Measurements from ENCODE around the gene SYNRG.

Gene SYNRG

DNA sequence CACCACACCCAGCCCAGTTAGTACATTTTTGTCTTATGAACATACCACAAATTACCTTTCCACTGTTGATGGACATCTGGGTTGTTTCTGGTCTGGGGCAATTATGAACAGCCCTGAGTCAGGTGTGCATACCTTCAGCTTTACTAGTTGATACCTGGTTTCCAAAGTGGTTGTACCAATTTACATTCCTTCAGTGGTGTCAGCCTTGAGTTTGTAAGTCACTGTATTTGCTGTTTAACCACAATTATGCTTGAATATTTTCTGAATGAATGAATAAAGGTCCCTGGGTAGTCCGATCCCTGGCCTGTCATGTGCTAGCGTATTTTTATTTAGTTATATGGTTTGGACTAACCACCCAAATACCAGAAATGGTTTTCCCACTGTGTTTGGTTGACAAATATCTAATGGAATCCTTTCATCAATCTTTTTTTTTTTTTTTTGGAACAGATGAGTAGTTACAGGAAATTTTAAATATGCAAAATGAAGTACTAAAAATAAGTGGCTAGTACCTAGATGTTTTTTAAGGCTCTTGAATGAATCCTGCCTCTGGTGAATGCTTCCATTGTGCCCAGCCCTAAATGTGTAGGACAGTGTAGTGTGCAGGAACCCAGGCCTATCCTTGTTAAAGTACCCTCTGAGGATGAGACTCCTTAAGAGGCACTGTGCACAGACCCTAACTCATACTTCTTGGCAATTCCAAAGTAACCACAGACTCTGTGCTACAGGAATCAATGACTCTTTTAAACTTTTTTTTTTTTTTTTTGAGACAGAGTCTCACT, 115.8 kb downstream of the SYNRG start:
- DNase-seq, result no peak

GRCh38 chr17:37492167-37492566, 117.1 kb downstream of the SYNRG start:
- DNase-seq, result no peak

DNA sequence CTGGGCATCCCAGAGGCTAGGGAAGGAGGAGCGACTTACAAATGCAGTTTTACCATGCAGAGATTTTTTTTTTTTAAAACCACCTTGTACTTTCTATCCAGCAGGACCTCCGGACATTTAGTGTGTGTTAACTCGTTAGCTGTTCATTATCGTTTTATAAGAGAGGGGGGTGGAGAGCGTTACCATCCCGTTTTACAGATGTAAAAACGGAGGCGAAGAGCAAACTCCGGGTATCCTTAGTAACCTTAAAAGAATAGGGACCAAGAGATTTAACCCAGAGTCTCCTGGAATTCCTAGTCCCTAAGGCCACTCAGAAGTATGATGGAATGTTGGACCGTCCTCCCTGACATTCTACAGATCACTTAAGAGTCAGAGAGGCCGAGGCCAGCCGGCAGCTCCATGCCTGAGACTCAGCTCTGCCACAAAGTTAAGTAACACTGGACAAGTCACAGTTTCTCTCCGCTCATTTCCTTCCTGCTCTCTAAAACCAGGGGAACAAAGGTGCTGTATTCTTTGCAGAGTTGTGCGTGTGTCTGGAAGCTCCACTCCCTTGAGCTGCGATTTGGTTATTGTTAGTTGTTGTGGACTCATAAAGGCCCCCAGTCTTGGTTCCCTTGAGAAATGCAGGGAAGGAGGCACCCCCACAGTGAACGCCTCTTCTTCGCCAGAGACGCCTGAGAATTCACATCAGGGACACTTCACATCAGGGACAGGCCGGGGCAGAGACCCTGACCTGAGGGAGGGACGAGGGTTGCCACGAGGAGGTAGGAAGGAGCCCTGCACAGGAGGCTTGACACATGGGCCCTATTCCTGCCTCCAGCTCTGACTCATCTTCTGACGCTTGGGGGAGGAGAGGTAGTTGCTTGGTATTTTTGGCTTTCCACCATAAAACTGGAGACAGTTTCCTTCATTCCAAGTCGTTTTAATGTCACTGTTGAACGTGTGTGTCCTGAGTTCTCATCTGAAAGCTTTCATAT, 118.3 kb downstream of the SYNRG start:
- peak; percentile 51 for DNase-seq

DNA sequence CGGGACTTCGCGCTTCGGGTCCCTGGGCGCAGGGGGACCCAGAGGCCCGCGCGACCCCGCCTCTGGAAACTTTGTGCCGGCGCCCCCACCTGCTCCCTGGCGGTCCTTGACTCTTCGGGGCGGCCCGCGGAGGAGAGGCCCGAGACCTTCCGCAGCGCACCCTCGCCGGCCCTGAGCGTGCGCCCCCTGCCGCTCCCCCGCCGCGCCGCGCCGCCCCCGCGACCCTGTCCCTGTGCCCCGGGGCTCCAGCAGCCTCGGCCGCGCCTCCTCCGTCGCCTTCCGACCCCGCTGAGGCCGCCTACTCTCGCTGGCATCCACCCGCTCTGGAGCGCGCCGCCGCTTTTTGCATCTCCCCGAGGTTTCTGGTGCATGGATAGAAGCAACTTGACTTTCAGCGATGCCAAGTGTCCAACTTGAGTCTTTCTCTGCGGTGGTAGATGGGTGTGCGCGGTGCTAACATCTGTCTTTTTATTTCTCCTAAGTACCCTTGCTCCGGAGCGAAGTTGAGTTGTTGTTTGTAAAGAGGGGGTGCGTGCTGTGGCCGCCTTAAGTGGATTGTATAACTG, 119.1 kb downstream of the SYNRG start:
- DNase-seq, result peak; percentile 81

DNA sequence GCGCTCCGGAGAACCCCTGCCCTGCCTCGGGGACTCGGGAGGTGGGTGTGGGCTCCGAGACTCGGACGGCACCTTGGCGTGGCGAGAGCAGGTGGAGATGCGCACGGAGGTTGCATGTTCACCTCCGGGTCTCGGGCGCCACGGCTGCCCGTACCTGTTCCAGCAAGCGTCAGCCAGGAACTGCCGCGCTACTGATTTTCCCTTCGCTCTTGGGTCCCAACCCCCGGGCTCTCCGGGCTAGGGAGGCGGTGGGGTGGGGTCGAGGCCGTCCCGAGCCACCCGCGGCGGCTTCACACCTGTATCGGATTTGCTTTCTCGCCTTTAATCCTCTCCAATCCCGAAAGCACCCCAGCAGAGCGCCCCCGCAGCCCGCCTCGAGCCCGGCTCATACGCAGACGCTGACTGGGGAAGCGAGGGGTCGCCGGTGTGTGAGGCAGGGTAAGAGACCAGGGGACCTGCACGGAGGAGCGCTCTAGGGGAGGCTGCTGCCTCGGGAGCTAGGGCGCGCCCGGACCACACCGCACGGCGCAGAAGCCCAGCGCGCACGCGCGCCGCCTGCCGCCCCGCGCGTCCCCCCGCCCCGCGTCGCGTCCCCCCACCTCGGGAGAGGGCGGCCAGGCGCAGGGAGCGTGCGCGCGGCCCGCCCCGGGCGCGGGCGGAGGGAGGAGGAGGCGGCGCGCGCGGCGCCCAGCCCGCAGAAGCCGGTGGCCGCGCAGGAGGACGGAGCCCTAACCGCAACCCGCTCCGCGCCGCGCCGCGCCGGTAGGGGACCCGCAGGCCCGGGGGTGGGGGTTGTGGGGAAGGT, 119.8 kb downstream of the SYNRG start, which contains the start of gene DUSP14:
Gene DUSP14 (plus strand): TSS at position 695 of the 805 bp plus-strand sequence. CDS start 22,382 bp downstream, outside the sequence.
- peak; percentile 89 for DNase-seq

DNA sequence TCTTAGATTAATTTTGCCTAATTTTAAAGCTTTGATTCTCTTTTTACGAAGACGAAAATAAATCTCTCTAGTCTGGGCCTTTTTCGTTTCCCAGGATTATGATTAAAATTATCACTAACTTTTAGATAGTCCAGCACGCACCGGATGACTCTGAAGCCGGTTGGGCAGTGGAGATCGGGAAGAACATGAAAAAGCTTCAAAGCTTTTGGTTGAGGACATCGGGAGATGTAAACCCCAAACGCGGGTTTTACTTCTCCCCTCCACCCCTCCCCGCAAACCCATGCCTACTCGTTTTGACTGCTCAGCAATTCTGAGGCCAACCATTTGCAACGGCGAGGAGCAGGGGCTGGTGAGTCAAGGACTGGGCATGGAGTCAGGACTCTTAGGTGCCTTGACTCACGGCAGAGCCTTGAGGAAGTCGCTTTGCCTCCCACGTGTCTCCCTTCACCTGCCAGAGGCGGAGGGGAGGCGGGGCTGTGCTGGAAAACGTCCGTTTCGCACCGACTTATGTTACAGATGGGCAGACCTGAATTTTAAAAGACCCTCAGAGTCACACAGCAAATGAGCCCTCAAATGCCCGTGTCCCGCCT, 120.5 kb downstream of the SYNRG start:
- DNase-seq, result peak; percentile 67

- DNase-seq, result peak; percentile 33
Observed at GRCh38 chr17:37488009-37488604, 121.1 kb downstream of the SYNRG start.

- no peak for DNase-seq
Observed at GRCh38 chr17:37485938-37486570, 123.2 kb downstream of the SYNRG start.

GRCh38 chr17:37483311-37484039, 125.7 kb downstream of the SYNRG start:
- DNase-seq, result peak; percentile 45

DNA sequence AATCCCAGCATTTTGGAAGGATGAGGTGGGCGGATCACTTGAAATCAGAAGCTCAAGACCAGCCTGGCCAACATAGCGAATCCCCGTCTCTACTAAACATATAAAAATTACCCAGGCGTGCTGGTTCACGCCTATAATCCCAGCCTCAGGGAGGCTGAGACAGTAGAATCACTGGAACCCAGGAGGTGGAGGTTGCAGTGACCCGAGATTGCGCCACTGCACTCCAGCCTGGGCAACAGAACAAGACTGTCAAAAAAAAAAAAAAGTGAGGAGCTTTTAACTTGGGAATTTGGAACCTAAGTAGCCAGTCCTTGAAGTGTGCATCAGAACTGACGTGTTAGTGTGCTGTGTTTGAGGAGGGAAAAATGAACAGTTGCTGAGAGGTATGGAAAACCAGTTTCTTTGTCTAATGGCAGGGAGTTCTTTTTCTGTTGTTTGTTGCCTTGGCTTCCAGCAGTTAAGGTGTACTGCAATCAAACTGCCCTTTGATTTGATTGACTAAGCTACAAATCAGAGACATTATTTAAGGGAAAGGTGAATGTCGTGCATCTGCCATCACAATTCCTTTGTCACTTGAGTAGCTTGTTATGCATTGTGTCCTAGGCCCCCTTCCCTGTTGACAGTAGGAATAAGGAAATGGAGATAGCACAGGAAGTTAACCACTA, 128.1 kb downstream of the SYNRG start:
- no peak for DNase-seq

DNA sequence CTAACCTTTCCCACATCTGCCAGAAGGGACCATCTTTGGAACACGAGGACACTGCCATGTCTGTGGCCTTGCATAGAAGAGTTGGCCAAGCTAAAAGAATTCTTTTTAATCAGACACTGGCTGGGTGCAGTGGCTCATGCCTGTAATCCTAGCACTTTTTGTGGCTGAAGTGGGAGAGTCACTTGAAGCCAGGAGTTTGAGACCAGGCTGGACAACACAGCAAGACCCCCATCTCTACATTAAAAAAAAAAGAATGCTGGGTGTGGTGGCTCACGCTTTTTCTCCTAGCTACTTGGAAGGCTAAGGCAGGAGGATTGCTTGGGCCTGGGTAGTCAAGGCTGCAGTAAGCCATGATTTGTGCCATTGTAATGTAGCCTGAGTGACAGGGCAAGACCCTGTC, 128.8 kb downstream of the SYNRG start:
- no peak for DNase-seq

DNA sequence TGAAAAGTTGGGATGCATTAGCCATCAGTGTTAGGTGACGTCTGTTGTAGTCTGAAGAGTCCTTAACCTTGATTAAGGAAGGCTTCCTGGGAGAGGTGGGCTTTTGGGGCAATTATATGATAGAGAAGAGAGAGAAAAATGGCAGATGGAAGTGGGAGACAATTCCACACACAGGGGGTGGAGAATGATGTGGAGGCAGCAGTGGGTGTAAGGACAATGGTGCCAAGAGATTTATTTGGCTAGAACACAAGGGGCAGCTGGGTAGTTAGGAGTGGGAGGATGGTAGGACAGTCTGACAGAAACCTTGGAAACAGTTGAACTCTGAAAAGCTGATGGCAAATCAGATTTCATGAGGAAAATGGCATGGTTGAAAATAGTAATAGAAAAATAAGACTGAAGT, 130.2 kb downstream of the SYNRG start:
- no peak for DNase-seq

GRCh38 chr17:37478187-37478586, 131.0 kb downstream of the SYNRG start:
- no peak for DNase-seq

DNA sequence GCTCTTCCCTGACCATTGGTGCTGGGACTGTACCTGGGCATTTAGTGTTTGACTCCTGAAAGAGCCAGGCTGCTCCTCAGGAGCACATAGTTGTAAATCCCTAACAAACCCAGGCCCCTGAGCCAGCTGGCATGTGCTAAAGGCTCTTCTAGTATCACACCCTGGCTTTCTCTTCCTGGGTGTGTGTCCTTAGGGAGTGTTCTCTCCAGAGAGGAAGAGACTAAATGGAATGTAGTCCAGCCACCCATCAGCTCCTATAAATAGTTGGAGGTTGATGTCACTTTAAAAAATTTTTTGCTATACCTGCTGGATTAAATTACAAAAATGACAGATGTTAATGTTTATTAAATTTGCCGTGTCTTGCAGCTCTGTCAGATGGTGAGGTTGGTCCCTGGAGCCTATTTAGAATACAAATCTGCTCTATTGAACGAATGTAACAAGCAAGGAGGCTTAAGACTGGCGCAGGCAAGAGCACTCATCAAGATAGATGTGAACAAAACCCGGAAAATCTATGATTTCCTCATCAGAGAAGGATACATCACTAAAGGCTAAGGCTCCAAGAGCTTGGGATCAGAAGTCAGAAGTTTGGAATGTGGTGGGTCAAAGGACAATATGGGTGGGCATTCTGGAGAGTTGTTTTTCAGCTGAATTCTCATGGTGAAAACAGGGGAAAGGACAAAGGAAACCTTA, 132.6 kb downstream of the SYNRG start:
- no peak for DNase-seq

GRCh38 chr17:37475731-37476420, 133.3 kb downstream of the SYNRG start:
- no peak for DNase-seq

DNA sequence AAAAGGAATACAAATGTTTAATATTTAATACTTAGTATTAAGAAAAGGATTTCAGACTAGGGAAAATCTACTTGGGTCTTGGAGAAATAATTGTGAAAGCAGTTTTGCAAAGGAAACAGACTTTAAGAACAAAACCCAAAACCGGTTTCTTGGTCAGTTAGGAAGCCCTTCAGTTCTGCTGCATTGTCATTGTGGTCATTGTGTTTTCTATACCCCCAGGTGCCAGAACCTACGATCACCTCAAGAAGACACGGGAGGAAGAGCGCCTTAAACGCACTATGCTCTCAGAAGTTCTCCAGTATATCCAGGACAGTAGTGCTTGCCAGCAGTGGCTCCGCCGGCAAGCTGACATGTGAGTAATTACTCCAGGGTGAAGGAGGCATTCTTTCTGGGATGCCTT, 139.0 kb downstream of the SYNRG start:
- no peak for DNase-seq

DNA sequence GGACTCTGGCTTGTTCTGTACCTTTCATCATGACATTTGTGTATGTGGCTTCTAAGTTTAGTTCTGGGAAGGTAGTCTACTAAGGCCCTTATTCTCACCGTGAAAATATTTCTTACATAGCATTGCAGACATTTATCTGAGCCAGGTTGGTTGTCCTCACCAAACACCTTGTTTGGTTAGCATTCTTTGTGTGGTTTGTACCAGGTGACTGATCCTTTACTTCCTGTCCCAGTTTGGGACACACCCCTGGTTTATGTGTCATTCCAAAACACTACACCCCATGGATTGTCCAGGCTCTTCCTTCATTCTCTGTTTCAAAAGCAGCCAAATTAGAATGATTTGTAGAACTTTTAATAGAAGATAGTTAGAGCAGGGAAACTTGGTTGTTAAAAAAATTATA, 142.7 kb downstream of the SYNRG start:
- DNase-seq, result no peak

GRCh38 chr17:37465069-37465616, 144.1 kb downstream of the SYNRG start:
- DNase-seq, result no peak
